ENCODE results near the gene USP13.

Gene USP13

GRCh38 chr3:179825527-179826246 is 172.8 kb downstream of the USP13 start:
- H3K4me3 ChIP-seq (ENCODE audit: low read depth, low read length): no peak overlapping the region
- no peak for DNase-seq (ENCODE audit: low read depth)
- no peak for TF ChIP-seq POLR2A (IDR thresholded peaks at IDR 0.05; ENCODE audit: extremely low read depth, insufficient read length)
- TF ChIP-seq MAX (IDR thresholded peaks at IDR 0.05; ENCODE audit: low read depth, low read length): no peak

GRCh38 chr3:179826247-179826637 is 173.4 kb downstream of the USP13 start:
- H3K4me3 ChIP-seq (ENCODE audit: low read depth, low read length): no peak overlapping the region

GRCh38 chr3:179828738-179829137 is 175.9 kb downstream of the USP13 start:
- H3K4me3 ChIP-seq (ENCODE audit: low read depth, low read length): no peak overlapping the region
- no peak for DNase-seq (ENCODE audit: low read depth)
- TF ChIP-seq MAX (IDR thresholded peaks at IDR 0.05; ENCODE audit: low read depth, low read length): no peak
- TF ChIP-seq MYC (IDR thresholded peaks at IDR 0.05; ENCODE audit: low read depth, low read length): no peak
- no peak for TF ChIP-seq POLR2A (IDR thresholded peaks at IDR 0.05; ENCODE audit: extremely low read depth, insufficient read length)
- no peak for TF ChIP-seq CTCF (IDR thresholded peaks at IDR 0.05; ENCODE audit: low read depth, low read length)

More at GRCh38 chr3:179826247-179826637, 173.4 kb downstream of the USP13 start:
- TF ChIP-seq MAX (IDR thresholded peaks at IDR 0.05; ENCODE audit: low read depth, low read length): no peak
- TF ChIP-seq MYC (IDR thresholded peaks at IDR 0.05; ENCODE audit: low read depth, low read length): no peak
- no peak for DNase-seq (ENCODE audit: low read depth)

- DNase-seq (ENCODE audit: low read depth): no peak
- TF ChIP-seq MAX (IDR thresholded peaks at IDR 0.05; ENCODE audit: low read depth, low read length) (no peak), MYC (IDR thresholded peaks at IDR 0.05; ENCODE audit: low read depth, low read length) (no peak), CTCF (IDR thresholded peaks at IDR 0.05; ENCODE audit: low read depth, low read length) (no peak), POLR2A (IDR thresholded peaks at IDR 0.05; ENCODE audit: extremely low read depth, insufficient read length) (no peak)
- H3K4me3 ChIP-seq (ENCODE audit: low read depth, low read length): no peak overlapping the region
These were observed 176.6 kb downstream of the USP13 start for GRCh38 chr3:179829401-179829800.

- H3K4me3 ChIP-seq (ENCODE audit: low read depth, low read length): no peak overlapping the region
- no peak for DNase-seq (ENCODE audit: low read depth)
- TF ChIP-seq CTCF (IDR thresholded peaks at IDR 0.05; ENCODE audit: low read depth, low read length) (no peak), MAX (IDR thresholded peaks at IDR 0.05; ENCODE audit: low read depth, low read length) (no peak), MYC (IDR thresholded peaks at IDR 0.05; ENCODE audit: low read depth, low read length) (no peak), POLR2A (IDR thresholded peaks at IDR 0.05; ENCODE audit: extremely low read depth, insufficient read length) (no peak)
These were observed 179.6 kb downstream of the USP13 start for GRCh38 chr3:179832333-179832854.

- TF ChIP-seq POLR2A (IDR thresholded peaks at IDR 0.05; ENCODE audit: extremely low read depth, insufficient read length): no peak
- no peak for TF ChIP-seq CTCF (IDR thresholded peaks at IDR 0.05; ENCODE audit: low read depth, low read length)
- no peak for TF ChIP-seq MAX (IDR thresholded peaks at IDR 0.05; ENCODE audit: low read depth, low read length)
- TF ChIP-seq MYC (IDR thresholded peaks at IDR 0.05; ENCODE audit: low read depth, low read length): no peak
These were observed 180.5 kb downstream of the USP13 start for GRCh38 chr3:179833294-179833693.

More at GRCh38 chr3:179833294-179833693, 180.5 kb downstream of the USP13 start:
- no peak overlapping the region for H3K4me3 ChIP-seq (ENCODE audit: low read depth, low read length)
- DNase-seq (ENCODE audit: low read depth): no peak

Measured in NB4 (cell line).